Gastroesophageal sphincter (tissue), 4 donors: ENCODE results near the gene TRIO. TPM values are rescaled to one million over a fixed set of nuclear protein-coding genes. Genes with fewer than 3 reads are reported as not detected.

Experiments
- ATAC-seq: fragments of 150-250 bp; one replicate; pipeline ENCODE4 v1.9.1; 2016; ENCODE audit warnings: mild to moderate bottlenecking, moderate library complexity
- H3K27ac ChIP-seq, 4 donors: fragments of 200-600 bp; sonication (generic) in 3 of 4; 1 replicate in 3 of 4; 2 replicates in 1 of 4; pipeline ENCODE4 v1.5.1; 2016 to 2019
- H3K27me3 ChIP-seq: fragments of 200-600 bp; sonication (generic); one replicate; pipeline ENCODE4 v1.5.1; 2019
- H3K36me3 ChIP-seq, 2 donors: fragments of 200-600 bp; sonication (generic); one replicate each; pipeline ENCODE4 v1.5.1; 2019; ENCODE audit warnings: control low read depth in 1 of 2
- H3K4me1 ChIP-seq, 3 donors: fragments of 200-600 bp; sonication (generic); 1 replicate in 2 of 3; 2 replicates in 1 of 3; pipeline ENCODE4 v1.5.1; 2016 to 2019; ENCODE audit warnings: control low read depth in 2 of 3
- H3K4me3 ChIP-seq, 2 donors: fragments of 200-600 bp; sonication (generic); one replicate each; pipeline ENCODE4 v1.5.1; 2019; ENCODE audit warnings: mild to moderate bottlenecking in 1 of 2, moderate library complexity in 1 of 2
- H3K9me3 ChIP-seq, 3 donors: fragments of 200-600 bp; sonication (generic); one replicate each; pipeline ENCODE4 v1.5.1; 2017 to 2019; ENCODE audit warnings: control low read depth in 2 of 3
- EP300 ChIP-seq: sonication (generic); formaldehyde crosslinking; IDR thresholded peaks from one replicate; pipeline ENCODE4 v1.6.1; 2017; ENCODE audit warnings: antibody characterized with exemption, mild to moderate bottlenecking
- POLR2A ChIP-seq, 2 donors: fragments of 450-650 bp; IDR thresholded peaks; one replicate each; pipeline ENCODE4 v1.6.1; 2017; ENCODE audit warnings: antibody characterized with exemption in 2 of 2, mild to moderate bottlenecking in 2 of 2, moderate library complexity in 1 of 2
- POLR2AphosphoS5 ChIP-seq: sonication (generic); formaldehyde crosslinking; IDR thresholded peaks from one replicate; pipeline ENCODE4 v1.6.1; 2017; ENCODE audit warnings: antibody characterized with exemption
- WGBS, 2 donors: methylation state at CpG; one replicate each; pipeline ENCODE4 v1.1.5; 2018; ENCODE audit warnings: low coverage in 1 of 2; 5-methylcytosine and 5-hydroxymethylcytosine counted together
- total RNA-seq, 4 donors: library from RNA; depleted of rRNA; stranded (reverse); fragments of >200 nt; gene quantifications; one replicate each; pipeline ENCODE4 v1.1.0, GENCODE V29; 2016
- TF ChIP-seq, protein P1 (sequence below), 4 experiments: fragments of 200-600 bp in 2 of 4; fragments of 450-650 bp in 2 of 4; sonication (generic) in 1 of 4; IDR thresholded peaks; one replicate each; pipeline ENCODE4 v1.5.1; 2017 to 2019; ENCODE audit warnings: antibody characterized with exemption in 4 of 4, mild to moderate bottlenecking in 2 of 4, moderate library complexity in 2 of 4

The TRIO gene
- total RNA-seq, 4 donors from 2014 or later, result 69.2 to 257 (median 172) TPM

DNA sequence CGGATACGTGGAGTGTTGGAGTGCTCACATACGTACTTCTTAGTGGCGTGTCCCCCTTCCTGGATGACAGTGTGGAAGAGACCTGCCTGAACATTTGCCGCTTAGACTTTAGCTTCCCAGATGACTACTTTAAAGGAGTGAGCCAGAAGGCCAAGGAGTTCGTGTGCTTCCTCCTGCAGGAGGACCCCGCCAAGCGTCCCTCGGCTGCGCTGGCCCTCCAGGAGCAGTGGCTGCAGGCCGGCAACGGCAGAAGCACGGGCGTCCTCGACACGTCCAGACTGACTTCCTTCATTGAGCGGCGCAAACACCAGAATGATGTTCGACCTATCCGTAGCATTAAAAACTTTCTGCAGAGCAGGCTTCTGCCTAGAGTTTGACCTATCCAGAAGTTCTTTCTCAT is 364.9 kb downstream of the TRIO start:
- no peaks in the 10 kb centered on the region for H3K9me3 ChIP-seq
- H3K4me3 ChIP-seq, result no peak overlapping the region
- H3K27me3 ChIP-seq, result no peaks in the 10 kb centered on the region
- H3K4me1 ChIP-seq, result no peaks in the 10 kb centered on the region
- WGBS, 2 donors, result 87% methylated on average over 3 to 18 of the region's 20 CpGs
- no peak overlapping the region for H3K27ac ChIP-seq
- ATAC-seq, result no peak
- TF ChIP-seq POLR2AphosphoS5 (peak; percentile 12), EP300 (no peak)
- peaks cover 0 to 77% of the 10 kb centered on the region in 2 donors for H3K36me3 ChIP-seq

DNA sequence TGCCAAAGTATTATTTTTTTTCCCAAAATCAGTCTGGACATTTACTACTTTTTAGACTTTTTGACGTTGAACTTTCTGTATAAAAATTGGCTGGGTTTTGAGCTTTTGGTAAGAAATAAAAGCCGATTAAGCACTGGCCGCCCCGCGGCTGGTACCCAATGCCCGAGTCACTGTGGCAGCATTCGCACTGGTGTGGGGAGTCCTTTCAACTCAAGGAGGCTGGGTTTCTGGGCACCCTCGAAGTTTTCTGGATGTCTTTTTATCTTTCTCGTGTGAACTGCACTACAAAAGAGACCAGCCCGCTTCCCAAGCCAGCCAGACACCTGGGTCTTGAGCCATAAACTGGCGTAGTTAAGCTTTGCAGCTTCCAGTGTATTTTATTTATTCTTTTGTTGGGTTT is 366.4 kb downstream of the TRIO start:
- Histone ChIP-seq H3K36me3 (peaks cover 0 to 62% of the 10 kb centered on the region in 2 donors), H3K27me3 (no peaks in the 10 kb centered on the region), H3K4me3 (no peak overlapping the region), H3K9me3 (no peaks in the 10 kb centered on the region), H3K27ac (no peak overlapping the region), H3K4me1 (no peaks in the 10 kb centered on the region)
- TF ChIP-seq POLR2A (IDR thresholded peaks at IDR 0.05) (no peak), EP300 (no peak), POLR2AphosphoS5 (no peak)
- TF ChIP-seq, protein P1, sequence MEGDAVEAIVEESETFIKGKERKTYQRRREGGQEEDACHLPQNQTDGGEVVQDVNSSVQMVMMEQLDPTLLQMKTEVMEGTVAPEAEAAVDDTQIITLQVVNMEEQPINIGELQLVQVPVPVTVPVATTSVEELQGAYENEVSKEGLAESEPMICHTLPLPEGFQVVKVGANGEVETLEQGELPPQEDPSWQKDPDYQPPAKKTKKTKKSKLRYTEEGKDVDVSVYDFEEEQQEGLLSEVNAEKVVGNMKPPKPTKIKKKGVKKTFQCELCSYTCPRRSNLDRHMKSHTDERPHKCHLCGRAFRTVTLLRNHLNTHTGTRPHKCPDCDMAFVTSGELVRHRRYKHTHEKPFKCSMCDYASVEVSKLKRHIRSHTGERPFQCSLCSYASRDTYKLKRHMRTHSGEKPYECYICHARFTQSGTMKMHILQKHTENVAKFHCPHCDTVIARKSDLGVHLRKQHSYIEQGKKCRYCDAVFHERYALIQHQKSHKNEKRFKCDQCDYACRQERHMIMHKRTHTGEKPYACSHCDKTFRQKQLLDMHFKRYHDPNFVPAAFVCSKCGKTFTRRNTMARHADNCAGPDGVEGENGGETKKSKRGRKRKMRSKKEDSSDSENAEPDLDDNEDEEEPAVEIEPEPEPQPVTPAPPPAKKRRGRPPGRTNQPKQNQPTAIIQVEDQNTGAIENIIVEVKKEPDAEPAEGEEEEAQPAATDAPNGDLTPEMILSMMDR (IDR thresholded peaks at IDR 0.05), result no peak
- 65 to 67% methylated on average over 11 of the region's 11 CpGs for WGBS, 2 donors
- no peak for ATAC-seq

- no peaks in the 10 kb centered on the region for H3K27me3 ChIP-seq
- TF ChIP-seq POLR2AphosphoS5 (no peak), EP300 (no peak), POLR2A (IDR thresholded peaks at IDR 0.05) (no peak)
- TF ChIP-seq, protein P1 (IDR thresholded peaks at IDR 0.05), result no peak
- no peak overlapping the region for H3K27ac ChIP-seq
- H3K4me1 ChIP-seq, result no peaks in the 10 kb centered on the region
- WGBS, 2 donors, result 78% methylated on average over 10 to 11 of the region's 11 CpGs
- peaks cover 0 to 55% of the 10 kb centered on the region in 2 donors for H3K36me3 ChIP-seq
- ATAC-seq, result no peak
- H3K9me3 ChIP-seq, result no peaks in the 10 kb centered on the region
- H3K4me3 ChIP-seq, result no peak overlapping the region
Measured at GRCh38 chr5:14510156-14510734, 367.1 kb downstream of the TRIO start.

- no peak for ATAC-seq
- 92% methylated on average over 4 of the region's 6 CpGs; no CpG with 5 or more reads in 1 of the 2 donors for WGBS, 2 donors
- no peak for TF ChIP-seq POLR2A (IDR thresholded peaks at IDR 0.05)
- TF ChIP-seq EP300, result no peak
- TF ChIP-seq, protein P1 (IDR thresholded peaks at IDR 0.05), result no peak
- no peak for TF ChIP-seq POLR2AphosphoS5
Measured at GRCh38 chr5:14510880-14511279, 367.7 kb downstream of the TRIO start.

DNA sequence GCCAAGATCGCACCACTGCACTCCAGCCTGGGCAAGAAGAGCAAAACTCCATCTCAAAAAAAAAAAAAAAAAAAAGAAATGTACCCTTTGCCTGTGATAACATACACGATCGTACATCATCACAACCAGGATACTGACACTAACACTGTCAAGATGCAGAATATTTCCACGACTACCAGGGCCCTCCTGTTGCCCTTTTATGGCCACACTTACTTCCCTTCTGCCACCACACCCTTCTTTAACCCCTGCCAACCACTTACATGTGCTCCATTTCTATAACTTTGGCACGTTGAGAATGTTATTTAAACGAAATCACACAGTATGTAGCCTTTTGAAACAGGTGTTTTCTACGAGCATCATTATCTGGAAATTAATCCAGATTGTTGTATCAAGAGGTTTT is 369.4 kb downstream of the TRIO start:
- ATAC-seq, result no peak
- Histone ChIP-seq H3K27ac (no peak overlapping the region), H3K27me3 (no peaks in the 10 kb centered on the region), H3K9me3 (no peaks in the 10 kb centered on the region), H3K4me1 (no peaks in the 10 kb centered on the region), H3K36me3 (peaks cover 0 to 32% of the 10 kb centered on the region in 2 donors), H3K4me3 (no peak overlapping the region)
- 51 to 55% methylated on average over 7 of the region's 7 CpGs for WGBS, 2 donors
- TF ChIP-seq, protein P1 (IDR thresholded peaks at IDR 0.05), result no peak
- TF ChIP-seq POLR2AphosphoS5 (no peak), EP300 (no peak), POLR2A (IDR thresholded peaks at IDR 0.05) (no peak)

More at GRCh38 chr5:14510880-14511279, 367.7 kb downstream of the TRIO start:
- Histone ChIP-seq H3K36me3 (peaks cover 0 to 49% of the 10 kb centered on the region in 2 donors), H3K4me3 (no peak overlapping the region), H3K27ac (no peak overlapping the region), H3K4me1 (no peaks in the 10 kb centered on the region), H3K9me3 (no peaks in the 10 kb centered on the region), H3K27me3 (no peaks in the 10 kb centered on the region)
